GM12892 (cell line): ENCODE measurements around the gene SPIRE2.

Experiments
- POLR2A ChIP-seq: IDR thresholded peaks from 2 replicates; pipeline ENCODE4 v1.6.1; 2011; ENCODE audit warnings: low read depth, low read length, control low read depth
- POLR2AphosphoS5 ChIP-seq: IDR thresholded peaks from 2 replicates; pipeline ENCODE4 v1.6.1; 2011; ENCODE audit warnings: low read depth, low read length, control low read depth
- TAF1 ChIP-seq: IDR thresholded peaks from 2 replicates; pipeline ENCODE4 v1.6.1; 2011; ENCODE audit warnings: low read depth, mild to moderate bottlenecking, control low read depth, low read length, borderline replicate concordance

DNA sequence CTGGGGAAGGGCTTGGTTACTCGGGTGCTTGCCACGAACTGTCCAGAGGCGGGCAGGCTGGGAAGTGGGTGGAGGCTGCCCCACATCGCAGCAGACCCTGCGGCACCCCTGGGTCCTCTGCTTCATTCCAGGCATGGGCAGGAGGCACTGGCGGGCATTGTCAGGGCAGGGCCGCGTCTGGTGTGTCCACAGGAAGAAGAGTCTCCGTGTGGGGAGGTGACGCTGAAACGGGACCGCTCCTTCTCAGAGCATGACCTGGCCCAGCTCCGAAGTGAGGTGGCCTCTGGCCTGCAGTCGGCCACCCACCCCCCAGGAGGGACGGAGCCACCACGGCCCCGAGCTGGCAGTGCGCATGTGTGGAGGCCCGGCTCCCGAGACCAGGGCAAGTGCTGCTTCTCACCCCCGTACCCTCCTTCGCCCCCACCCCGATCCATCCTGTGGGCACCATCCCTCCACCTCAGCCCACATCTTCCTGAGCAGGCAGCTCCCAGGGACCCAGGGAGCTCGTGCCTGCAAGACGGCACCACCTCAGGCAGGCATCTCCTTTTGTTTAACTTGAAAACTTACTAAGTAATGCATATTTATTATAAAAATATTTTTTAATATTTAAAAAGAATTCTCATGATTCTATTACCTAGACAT lies 30.8 kb downstream of the SPIRE2 start:
- no peak for TF ChIP-seq POLR2A
- TF ChIP-seq POLR2AphosphoS5, result no peak
- no peak for TF ChIP-seq TAF1
